GM12891 (cell line): ENCODE results near the gene KLHL7.

Source experiments
- POLR2A ChIP-seq: IDR thresholded peaks from 2 replicates; pipeline ENCODE4 v1.6.1; 2011; ENCODE audit warnings: low read depth, low read length, control low read depth
- POLR2AphosphoS5 ChIP-seq: IDR thresholded peaks from 2 replicates; pipeline ENCODE4 v1.6.1; 2011; ENCODE audit warnings: low read depth, low read length, control low read depth

GRCh38 chr7:23216021-23216420 is 110.4 kb downstream of the KLHL7 start:
- TF ChIP-seq POLR2AphosphoS5 (no peak), POLR2A (no peak)
